Activated naive CD4-positive, alpha-beta T cell (primary cell): ENCODE results near the gene FBXO17.

Experiments
- DNase-seq, 4 experiments: peaks; one replicate each; lab custom pipeline; 2025; lab: John Stamatoyannopoulos, UW

FBXO17 gene

GRCh38 chr19:38917516-38917915 is 58.0 kb downstream of the FBXO17 start:
- no peak for DNase-seq

DNA sequence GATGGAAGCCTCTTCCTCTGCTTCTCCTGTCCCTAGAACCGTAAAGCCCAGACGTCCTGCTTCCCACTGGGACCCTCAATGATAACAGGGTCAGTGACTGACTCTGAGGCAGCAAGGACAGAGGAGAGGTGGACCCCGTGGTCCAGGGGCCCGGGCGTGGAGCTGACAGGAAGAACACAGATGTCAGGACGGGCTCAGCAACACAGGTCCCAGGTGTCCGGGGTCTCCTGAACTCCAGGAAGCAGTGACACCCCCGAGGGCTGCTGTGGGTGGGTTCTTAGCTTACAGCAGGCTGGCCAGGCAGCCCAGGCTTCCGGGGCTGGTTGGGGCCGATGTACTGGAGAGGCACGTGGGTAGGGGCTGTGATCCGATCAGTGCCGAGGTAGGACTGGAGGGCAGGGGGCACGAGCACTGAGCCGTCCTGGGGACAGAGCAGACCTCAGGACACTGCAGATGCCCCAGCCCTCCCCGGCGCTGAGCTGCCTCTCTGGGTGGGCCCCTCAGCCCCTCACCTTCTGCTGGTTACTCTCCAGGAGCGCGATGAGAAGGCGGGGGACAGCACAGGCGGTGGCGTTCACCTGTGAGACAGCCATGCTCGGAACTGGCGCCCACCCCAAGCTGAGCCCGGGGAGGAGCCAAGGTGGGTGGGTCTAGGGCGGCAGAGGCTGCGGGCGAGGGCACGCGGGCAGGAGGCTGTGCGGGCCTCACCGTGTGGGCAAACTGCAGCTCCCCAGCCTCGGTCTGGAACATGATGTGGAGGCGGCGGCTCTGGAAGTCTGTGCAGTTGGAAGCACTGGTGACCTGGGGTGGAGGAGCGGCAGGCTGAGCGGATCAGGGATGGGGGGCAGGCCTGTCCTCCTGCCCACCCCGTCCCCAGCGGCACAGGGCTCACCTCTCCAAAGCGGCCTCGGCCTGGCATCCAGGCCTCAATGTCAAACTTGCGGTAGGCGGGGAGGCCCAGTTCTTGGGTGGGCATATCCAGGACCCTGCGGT is 59.9 kb downstream of the FBXO17 start:
- DNase-seq = no peak

DNA sequence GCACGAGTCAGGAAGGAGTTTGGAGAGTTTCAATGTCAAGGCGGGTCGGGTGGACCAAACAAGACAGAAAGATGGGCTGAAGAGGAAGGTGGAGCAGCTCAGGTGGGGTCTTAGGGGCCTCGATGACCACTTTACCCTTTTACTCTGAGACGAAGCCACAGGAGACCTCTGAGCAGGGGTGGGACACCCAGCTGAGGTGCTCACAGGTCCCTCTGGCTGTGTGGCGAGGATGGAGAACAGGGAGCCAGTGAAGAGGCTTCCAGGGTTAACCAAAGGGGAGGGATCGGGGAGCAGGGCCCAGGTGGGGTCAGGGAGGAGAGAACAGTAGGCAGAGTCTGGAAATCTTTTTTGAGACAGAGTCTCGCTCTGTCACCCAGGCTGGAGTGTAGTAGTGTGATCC is 61.6 kb downstream of the FBXO17 start:
- DNase-seq = no peak

- no peak for DNase-seq
Observed at GRCh38 chr19:38912600-38913514, 62.7 kb downstream of the FBXO17 start.

DNA sequence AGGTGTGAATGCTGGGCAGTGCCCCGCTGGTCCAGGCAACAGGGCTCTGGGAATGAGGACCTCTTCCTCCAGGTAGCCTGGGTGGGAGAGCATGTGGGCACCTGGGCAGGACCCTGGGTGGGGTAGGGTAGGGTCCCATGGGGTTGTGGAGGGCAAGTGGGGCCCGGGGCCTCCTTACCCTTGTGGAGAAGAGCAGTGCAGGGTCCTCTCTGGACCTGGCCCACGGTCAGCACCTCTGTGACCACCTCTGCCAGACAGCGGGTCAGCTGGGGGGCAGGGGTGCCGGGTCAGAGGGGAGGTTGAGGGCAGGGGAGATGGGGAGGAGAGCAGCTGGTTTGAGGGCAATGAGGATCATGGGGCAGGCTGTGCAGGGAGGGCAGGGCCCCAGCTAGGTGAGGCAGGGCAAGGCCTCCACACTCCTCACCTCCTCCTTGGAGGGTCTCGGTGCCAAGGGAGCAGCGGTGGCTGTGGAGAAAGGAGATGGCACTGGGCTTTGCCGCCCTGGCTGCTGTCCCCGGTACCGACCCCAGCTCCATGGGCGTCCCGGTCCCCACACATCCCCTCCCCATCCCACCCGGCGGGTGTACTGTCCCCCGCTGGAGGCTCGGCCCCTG is 64.0 kb downstream of the FBXO17 start:
- no peak for DNase-seq

- no peak for DNase-seq
Observed at GRCh38 chr19:38910488-38910887, 65.1 kb downstream of the FBXO17 start.

DNA sequence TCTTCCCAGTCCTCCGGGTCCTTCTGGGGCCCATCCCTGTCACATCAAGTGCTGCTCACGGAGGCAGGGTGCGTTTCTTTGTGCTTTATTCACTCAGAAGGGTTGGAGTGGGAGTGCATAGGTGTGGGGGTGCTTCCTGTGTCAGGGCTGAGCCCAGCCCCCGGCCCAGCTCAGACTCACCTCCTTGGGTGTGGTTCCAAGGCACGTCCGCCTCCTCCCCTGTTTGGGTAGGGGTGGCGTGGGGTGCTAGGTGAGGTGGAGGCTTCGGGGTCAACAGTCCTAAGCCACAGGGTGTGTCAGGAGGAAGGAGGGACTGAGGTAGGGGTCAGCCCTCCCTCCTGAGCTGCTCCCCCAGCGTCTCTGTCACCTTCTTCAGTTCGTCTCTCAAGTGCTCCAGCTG is 66.6 kb downstream of the FBXO17 start:
- DNase-seq = no peak

DNA sequence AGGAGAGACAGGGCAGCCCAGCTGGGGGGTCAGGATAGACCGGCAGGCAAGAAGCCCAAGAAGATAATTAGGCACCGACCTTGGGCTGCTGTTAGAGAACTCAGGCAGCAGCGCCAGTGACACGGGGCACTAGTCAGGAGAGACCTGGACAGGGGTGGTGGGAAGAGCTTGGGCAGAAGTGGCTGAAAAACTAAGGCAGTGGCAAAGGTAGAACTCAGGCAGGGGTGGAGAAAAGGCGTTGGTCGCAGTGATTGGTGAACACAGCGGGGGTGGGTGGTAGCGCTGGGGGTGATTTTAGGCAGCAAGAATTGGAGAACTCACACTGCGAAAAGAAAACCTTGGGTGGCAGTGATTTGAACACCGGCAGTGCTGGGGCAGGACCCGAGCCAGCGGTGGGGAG is 67.9 kb downstream of the FBXO17 start:
- no peak for DNase-seq

DNA sequence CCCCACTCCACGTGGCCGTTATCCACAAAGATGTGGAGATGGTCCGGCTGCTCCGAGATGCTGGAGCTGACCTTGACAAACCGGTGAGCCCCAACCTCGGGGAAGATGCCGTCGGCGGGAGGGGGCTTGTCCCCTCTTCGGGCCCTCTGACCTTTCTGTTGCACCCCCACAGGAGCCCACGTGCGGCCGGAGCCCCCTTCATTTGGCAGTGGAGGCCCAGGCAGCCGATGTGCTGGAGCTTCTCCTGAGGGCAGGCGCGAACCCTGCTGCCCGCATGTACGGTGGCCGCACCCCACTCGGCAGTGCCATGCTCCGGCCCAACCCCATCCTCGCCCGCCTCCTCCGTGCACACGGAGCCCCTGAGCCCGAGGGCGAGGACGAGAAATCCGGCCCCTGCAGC is 68.3 kb downstream of the FBXO17 start:
- no peak for DNase-seq

GRCh38 chr19:38905620-38906019 is 69.9 kb downstream of the FBXO17 start:
- no peak for DNase-seq

- no peak for DNase-seq
Observed at GRCh38 chr19:38904581-38905539, 70.7 kb downstream of the FBXO17 start.

DNA sequence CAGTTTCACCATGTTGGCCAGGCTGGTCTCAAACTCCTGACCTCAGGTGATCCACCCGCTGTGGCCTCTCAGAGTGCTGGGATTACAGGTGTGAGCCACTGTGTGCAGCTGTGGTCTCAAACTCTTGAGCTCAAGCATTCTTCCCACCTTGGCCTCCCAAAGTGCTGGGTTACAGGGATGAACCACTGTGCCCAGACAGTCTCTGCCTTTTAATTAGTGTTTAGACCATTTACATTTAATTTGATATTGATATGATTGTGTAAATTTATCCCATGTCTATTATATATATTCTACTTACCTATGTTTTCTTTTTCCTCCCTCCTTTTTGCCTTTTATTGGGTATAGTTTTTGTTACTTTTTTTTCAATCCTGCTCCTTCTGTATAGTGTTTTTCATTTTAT is 73.9 kb downstream of the FBXO17 start:
- DNase-seq = no peak

DNA sequence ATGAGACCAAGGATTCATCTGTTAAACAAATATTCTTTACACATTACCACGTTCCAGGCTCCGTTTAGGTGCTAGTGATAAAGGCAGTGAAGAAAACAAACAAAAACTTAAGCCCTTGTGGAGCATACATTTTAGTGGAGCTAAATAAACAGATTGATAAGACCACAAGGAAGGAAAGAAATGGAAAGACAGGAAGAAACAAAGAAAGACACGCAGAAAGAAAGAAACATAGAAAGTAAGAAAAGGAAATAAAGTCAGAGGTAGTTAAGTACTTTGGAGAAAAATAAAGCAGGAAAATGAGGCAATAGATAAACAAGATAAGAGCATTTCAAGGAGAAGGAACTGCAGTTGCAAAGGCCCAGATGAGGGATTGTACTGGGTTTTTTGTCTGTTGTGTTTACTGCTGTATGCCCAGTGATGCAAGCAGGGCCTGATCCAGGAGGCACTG is 74.8 kb downstream of the FBXO17 start:
- no peak for DNase-seq

DNA sequence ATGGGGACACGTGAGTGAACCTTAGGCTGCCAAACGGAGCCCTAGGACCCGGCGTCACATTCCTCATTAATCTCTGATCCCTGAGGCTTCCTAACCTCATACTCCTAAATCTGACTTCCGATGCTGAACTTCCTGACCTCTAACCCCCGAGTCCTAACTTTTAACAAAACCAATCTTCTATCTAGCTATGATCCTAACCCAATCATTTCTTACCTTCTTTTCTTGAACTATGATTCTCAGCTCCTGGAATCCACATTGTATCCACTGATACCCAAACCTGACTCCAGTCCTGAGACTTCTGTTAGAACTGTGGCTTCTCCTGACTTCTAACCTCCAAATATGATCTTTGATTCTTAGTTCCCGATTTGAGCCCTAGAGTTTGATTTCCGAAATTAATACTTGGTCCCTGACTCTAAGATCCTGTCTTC is 75.3 kb downstream of the FBXO17 start:
- DNase-seq = no peak

GRCh38 chr19:38899447-38900201 is 75.9 kb downstream of the FBXO17 start, which contains the start of the genes NFKBIB and SIRT2:
TSS of gene NFKBIB (plus strand) at chr19:38899969. CDS start at chr19:38900033, 64 bp downstream.
TSS of gene SIRT2 (minus strand) at chr19:38899618. CDS start at chr19:38899521, 97 bp downstream.
- peak; percentile 89 to 96 (median 92) for DNase-seq

DNA sequence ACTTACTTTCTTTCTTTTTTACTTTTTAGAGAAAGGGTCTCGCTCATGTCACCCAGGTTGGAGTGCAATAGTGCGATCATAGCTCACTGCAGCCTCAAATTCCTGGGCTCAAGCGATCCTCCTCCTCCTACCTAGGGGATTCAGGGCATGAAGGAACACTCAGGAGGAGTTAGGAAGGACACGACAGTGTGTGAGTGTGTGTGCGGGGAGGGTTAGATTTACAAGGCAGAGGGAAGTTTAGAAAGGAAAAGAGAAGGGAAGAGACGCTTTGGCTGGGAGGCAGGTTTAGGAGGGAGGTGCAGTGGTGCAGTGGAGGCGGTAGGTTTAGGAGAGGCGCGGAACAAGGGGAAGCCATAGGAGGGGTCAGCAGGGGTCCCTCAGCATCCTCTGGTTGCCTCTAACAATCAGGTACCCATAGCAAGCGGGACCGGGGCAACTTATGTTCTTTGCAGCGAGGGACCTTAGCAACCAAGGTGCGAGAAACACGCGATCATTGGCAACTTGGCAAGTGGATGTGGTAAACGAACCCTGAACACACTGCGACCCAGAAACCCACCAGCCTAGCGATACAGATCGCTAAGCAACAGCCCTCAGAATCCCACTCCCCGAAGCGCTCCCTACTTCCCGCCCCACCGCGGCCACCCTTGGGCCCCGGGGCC is 76.6 kb downstream of the FBXO17 start:
- DNase-seq = no peak

GRCh38 chr19:38894968-38895367 is 80.6 kb downstream of the FBXO17 start:
- no peak for DNase-seq

DNA sequence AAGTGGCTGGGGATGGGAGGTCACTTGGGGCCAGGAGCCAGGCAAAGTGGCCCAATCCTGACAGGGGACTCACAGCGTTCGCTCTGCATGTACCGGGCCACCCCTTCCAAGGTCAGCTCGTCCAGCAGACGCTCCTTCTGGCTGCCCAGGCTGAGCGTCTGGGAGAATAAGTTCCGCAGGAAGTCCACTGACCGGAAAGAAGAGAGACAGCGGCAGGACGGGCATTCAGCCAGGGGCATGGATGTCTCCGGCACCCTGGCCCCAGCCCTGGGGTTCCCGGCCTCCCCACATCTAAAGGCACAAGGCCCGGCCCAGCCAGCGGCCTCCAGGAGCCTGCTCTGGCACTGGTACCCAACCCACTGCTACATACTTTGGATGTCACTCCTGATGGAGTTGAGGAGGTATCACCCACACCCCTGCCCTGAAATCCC is 82.2 kb downstream of the FBXO17 start:
- no peak for DNase-seq

- DNase-seq = no peak
Observed at GRCh38 chr19:38892841-38893240, 82.7 kb downstream of the FBXO17 start.
